ENCODE data around the gene KCNIP4.
A peak's percentile ranks its signal among the peaks of the same experiment; 100 is the strongest.

KCNIP4 gene

DNA sequence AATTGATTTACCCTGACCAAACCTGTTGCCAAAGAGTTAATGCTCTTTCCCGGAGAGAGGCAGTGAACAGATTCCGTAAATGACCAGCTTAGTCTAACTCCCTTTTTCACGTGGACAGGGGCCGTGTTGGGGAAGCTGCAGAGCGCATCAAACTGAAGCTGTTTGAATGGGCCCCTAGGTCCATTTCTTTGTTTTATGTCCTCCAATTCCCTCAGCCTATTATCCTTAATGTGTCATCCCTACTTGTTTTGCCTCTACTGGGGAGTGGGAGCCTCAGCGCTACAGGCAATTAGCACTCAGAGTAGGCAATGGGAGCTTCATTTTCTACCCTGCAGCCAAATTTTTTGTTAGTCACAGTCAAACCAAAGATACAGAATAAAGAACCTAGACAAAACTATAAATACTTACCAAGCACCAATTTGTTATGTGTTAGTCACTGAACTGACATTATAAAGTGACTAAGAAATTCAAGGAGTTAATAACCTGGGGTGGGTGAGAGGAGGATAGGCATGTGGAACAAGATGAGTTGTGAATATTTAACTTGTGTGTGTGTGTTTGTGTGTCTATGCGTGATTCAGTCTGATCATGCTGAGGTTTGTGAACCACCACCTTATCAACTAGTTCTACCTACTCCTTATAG, 830.9 kb downstream of the KCNIP4 start:
- no peak for DNase-seq (ENCODE audit: low read depth)
- no peak overlapping the region for H3K4me3 ChIP-seq (ENCODE audit: low read length)
- TF ChIP-seq, protein P1, sequence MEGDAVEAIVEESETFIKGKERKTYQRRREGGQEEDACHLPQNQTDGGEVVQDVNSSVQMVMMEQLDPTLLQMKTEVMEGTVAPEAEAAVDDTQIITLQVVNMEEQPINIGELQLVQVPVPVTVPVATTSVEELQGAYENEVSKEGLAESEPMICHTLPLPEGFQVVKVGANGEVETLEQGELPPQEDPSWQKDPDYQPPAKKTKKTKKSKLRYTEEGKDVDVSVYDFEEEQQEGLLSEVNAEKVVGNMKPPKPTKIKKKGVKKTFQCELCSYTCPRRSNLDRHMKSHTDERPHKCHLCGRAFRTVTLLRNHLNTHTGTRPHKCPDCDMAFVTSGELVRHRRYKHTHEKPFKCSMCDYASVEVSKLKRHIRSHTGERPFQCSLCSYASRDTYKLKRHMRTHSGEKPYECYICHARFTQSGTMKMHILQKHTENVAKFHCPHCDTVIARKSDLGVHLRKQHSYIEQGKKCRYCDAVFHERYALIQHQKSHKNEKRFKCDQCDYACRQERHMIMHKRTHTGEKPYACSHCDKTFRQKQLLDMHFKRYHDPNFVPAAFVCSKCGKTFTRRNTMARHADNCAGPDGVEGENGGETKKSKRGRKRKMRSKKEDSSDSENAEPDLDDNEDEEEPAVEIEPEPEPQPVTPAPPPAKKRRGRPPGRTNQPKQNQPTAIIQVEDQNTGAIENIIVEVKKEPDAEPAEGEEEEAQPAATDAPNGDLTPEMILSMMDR (conservative IDR thresholded peaks at IDR 0.05; ENCODE audit: low read depth, low read length), result no peak

DNA sequence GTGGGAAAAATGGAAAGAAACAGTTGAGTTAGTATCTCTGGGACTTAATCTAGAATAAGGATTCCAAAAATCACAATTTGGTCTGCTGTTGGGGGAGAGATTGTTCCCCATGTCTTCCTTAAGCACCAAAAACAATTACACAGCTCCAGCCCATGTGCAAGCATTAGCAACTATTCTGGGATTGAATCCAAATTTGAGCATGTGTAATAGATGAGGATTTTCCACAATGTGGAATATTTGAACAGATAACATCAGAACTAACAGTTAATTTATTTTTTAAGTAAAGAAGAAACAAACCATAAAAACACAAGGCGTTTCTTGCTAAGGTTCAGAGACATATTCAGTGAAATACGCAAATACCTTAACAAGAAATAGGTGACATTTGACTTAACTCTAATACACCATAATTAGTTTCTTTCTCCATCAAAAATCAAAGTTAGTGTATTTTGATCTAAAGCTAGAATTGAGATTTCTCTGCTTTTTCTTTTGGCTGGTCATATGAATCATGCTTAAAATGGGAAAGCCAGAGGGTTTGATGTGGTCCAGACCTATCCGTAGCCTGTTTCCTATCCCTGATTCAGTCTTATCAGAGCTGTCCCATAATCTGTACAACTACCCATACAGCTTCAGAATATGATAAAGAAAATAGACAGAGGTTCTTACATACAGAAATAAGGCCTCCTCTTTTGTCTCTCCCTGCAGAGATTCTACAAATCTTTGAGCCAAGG, 834.9 kb downstream of the KCNIP4 start:
- TF ChIP-seq, protein P1 (conservative IDR thresholded peaks at IDR 0.05; ENCODE audit: low read depth, low read length), result no peak
- H3K4me3 ChIP-seq (ENCODE audit: low read length), result no peak overlapping the region
- DNase-seq (ENCODE audit: low read depth), result peak; percentile 73

- DNase-seq (ENCODE audit: low read depth), result no peak
- TF ChIP-seq, protein P1 (conservative IDR thresholded peaks at IDR 0.05; ENCODE audit: low read depth, low read length), result no peak
- H3K4me3 ChIP-seq (ENCODE audit: low read length), result no peak overlapping the region
Observed at GRCh38 chr4:21102667-21103066, 845.9 kb downstream of the KCNIP4 start.

GRCh38 chr4:21097865-21098264, 850.7 kb downstream of the KCNIP4 start:
- no peak for DNase-seq (ENCODE audit: low read depth)
- no peak overlapping the region for H3K4me3 ChIP-seq (ENCODE audit: low read length)
- TF ChIP-seq, protein P1 (conservative IDR thresholded peaks at IDR 0.05; ENCODE audit: low read depth, low read length), result no peak

DNA sequence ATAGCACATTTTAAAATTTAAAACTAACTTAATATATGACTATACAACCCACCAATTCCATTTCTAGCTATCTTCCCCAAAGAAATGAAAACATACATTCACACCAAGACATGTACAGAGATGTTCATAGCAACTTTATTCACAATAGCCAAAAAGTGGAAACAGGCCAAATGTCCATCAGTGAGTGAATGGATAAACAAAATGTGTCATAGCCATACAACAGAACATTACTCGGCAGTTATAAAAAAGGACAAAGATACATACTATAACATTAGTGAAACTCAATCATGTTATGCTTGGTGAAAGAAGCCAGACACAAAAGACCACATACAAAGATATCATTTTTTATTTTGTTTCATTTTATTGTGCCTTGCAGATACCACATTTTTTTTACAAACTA, 851.5 kb downstream of the KCNIP4 start:
- no peak overlapping the region for H3K4me3 ChIP-seq (ENCODE audit: low read length)
- DNase-seq (ENCODE audit: low read depth), result no peak
- TF ChIP-seq, protein P1 (conservative IDR thresholded peaks at IDR 0.05; ENCODE audit: low read depth, low read length), result no peak

DNA sequence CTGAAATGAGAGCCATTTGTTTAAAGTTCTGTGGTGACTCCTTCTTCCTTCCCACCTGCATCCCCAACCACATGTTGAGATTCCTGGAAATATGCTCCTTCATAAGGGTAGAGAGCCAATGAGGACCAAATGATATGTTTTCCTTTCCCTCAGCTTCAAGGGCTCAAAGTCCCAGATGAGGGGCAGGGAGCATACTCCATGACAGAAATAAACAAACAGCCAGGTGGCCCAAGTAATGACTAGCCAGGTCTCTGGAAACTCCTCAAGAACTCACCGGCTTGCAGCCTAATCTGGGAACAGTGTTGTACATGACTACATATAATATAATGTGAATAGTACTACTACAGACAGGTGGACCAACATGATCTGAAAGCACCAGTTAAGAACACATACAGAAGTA, 856.0 kb downstream of the KCNIP4 start:
- no peak for DNase-seq (ENCODE audit: low read depth)
- H3K4me3 ChIP-seq (ENCODE audit: low read length), result no peak overlapping the region
- TF ChIP-seq, protein P1 (conservative IDR thresholded peaks at IDR 0.05; ENCODE audit: low read depth, low read length), result no peak

Data from retinal pigment epithelial cell (primary cell).